T follicular helper cell (primary cell): Measurements from ENCODE around the gene HBQ1.
"Not testable (repeated sequence)": the region's sequence is repeated elsewhere in the genome, so short reads cannot be mapped to it uniquely, and the experiment has no call there.

Source experiments
- DNase-seq: peaks from one replicate; pipeline ENCODE4 v3.0.0-alpha.2; 2020; ENCODE audit warnings: low read depth

The HBQ1 gene

DNA sequence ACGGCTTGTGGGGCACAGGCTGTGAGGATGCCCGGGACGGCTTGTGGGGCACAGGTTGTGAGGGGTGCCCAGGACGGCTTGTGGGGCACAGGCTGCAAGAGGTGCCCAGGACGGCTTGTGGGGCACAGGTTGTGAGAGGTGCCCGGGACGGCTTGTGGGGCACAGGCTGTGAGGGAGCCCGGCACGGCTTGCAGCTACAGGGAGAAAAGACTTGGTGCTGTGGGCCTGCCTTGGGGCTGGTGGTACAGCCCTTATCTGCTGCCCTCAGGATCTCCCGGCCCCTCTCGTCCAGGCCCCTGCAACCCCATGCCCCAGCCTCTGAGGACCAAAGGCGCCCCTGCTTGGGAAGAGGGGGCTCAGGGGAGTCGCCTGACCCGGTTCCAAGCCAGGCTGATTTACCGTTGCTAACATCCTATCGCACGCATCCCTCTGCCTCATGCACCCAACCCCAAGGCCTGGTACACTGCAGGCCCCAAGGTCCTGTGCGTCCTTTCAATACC is 19.5 kb upstream of the HBQ1 start:
- no peak for DNase-seq

DNA sequence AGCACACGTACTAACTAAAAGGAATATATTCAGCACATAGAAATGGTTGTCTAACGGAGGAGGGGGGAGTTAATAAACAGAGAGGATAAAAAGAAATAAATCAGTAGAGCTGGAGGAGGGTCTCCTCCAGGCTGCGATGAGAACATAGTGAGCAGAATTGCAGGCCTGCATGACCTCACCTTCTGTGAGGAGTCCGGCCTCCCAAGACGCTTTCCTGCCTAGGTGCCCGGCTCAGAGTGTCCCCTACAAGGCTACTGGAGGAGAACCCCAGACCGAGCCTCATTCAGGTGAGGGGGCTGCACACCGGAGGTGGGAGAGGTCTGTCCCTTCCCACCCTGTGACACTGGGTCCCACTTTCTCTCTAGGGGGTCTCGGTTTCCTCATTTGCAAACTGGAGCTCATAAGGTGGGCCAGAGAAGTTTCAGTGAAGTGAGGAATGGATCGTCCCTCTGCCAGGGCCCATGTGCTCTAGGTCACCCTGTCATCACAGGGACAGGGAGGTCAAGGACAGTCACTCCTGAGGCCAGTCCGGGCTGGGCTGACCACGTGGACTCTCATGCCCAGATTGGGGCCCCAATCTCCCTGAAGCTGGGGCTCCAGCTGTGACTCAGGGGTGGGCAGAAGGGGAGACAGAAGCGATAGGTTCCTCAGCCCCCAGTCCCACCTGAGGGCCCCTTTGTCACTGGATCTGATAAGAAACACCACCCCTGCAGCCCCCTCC is 17.8 kb upstream of the HBQ1 start:
- no peak for DNase-seq

DNA sequence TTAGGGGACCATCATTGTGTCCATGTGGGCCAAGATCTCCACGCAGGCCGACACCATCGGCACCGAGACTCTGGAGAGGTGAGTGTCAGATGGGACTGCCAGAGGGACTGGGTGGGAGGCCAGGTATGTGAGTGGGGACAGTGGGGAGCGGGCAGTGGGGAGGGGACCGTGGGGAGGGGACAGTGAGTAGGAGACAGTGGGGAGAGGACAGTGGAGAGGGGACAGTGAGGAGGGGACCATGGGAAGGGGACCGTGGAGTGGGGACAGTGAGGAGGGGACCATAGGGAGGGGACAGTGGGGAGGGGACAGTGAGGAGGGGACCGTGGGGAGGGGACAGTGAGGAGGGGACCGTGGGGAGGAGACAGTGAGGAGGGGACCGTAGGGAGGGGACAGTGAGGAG is 17.1 kb upstream of the HBQ1 start:
- DNase-seq = not testable (repeated sequence)

DNA sequence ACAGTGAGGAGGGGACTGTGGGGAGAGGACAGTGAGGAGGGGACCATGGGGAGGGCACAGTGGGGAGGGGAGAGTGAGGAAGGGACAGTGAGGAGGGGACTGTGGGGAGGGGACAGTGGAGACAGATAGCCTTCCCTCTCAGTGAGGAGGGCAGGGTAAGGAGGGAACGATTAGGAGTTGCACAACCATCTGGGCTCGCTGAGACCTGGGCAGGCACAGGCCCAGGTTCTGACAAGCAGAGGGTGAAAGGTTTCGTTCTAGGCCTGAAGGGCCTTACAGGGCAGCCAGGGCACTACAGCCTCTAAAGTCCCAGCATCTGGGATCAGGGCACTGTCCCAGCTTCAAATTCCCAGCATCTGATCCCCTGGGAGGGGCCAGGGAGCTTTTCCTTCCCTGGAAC is 16.6 kb upstream of the HBQ1 start:
- not testable (repeated sequence) for DNase-seq

DNA sequence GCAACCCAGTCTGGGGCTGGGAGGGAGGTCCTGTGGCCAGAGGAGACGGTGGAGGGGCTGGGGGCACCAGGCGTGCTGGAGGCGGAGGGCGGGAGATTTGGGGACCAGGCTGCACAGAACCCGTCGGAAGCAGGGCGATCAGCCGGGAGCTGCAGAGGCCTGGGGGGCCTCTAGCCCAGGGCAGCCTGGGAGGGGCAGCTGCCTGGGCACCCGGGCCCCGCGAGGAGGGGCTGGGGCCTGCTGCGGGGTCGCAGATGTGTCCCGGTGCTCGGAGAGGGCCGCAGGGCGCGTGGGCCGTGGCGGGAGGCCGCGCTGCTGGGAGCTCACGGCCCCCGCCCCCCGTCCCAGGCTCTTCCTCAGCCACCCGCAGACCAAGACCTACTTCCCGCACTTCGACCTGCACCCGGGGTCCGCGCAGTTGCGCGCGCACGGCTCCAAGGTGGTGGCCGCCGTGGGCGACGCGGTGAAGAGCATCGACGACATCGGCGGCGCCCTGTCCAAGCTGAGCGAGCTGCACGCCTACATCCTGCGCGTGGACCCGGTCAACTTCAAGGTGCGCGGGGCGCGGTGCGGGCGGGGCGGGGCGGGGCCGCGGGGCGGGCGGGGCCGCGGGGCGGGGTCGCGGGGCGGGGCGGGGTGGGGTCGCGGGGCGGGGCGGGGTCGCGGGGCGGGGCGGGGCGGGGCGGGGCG is 16.0 kb upstream of the HBQ1 start:
- not testable (repeated sequence) for DNase-seq

DNA sequence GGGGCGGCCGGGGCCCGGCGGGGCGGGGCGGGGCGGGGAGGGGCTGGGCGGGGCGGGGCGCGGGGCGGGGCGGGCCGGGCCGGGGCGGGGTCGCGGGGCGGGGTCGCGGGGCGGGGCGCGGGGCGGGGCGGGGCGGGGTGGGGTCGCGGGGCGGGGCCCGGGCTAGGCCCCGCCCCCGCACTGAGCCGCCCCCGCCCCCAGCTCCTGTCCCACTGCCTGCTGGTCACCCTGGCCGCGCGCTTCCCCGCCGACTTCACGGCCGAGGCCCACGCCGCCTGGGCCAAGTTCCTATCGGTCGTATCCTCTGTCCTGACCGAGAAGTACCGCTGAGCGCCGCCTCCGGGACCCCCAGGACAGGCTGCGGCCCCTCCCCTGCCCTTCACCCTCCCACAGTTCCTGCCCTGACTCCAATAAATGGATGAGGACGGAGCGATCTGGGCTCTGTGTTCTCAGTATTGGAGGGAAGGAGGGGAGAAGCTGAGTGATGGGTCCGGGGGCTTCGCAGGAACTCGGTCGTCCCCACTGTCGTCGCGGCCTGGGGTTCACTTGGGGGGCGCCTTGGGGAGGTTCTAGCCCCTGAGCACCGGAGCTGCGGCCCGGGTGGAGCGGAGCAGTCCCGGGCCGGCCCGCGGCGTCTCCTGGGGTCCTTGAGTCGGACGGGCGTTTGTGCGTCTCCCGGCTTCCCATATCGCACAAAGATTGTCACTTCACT is 15.3 kb upstream of the HBQ1 start:
- DNase-seq = no peak

DNA sequence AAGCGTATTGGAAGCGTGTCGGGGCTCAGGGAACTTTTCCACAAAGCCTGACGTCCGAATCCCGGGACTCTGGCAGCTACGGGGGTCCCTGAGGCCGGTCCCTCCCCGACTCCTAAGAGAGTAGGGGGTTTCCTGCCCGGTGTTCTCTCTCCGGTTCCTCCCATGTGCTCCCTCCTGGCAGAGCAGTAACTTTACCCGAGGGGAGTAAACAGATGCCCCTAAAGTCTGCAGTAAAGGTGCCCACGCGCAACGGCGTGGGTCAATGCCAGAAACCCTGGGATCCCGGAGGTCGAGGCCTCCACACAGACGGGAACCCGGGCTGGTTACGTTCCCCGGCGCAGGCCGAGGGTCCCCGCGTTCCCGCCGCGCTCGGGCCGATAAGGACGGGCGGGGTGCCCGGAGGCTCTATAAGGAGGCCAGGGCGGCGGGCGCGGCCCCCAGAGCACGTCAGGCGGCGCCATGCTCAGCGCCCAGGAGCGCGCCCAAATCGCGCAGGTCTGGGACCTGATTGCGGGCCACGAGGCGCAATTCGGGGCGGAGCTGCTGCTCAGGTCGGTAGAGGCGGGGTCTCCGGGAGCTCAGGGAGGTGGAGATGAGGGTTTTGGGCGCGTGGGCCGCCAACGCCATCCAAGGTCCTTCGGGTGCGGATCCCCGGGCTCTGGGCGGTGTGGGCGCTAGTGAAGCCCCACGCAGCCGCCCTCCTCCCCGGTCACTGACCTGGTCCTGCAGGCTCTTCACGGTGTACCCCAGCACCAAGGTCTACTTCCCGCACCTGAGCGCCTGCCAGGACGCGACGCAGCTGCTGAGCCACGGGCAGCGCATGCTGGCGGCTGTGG is 14.5 kb upstream of the HBQ1 start, which contains the start of gene HBM:
TSS of gene HBM (plus strand) at position 440 of the 836 bp plus-strand sequence. CDS start at position 460, 20 bp downstream.
- DNase-seq = no peak

DNA sequence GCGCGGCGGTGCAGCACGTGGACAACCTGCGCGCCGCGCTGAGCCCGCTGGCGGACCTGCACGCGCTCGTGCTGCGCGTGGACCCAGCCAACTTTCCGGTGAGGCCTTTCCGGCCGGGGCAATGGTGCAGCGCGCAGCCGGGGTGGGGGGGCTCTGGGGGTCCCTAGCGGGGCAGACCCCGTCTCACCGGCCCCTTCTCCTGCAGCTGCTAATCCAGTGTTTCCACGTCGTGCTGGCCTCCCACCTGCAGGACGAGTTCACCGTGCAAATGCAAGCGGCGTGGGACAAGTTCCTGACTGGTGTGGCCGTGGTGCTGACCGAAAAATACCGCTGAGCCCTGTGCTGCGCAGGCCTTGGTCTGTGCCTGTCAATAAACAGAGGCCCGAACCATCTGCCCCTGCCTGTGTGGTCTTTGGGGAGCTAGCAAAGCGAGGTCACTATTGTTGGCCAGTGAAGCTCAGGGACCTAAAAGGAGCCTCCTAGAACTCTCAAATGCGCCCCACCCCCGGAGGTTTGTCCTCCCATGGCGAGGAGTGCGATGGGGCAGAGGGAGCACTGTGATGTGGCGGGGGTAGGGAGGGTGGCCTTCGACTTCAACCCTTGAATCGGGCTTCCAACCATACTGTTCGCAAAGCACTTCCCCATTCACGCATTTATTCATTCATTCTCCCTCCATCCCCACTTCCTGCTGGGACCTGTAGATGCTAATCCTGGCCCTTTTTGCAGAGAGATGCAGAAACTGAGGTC is 13.7 kb upstream of the HBQ1 start:
- DNase-seq = no peak

DNA sequence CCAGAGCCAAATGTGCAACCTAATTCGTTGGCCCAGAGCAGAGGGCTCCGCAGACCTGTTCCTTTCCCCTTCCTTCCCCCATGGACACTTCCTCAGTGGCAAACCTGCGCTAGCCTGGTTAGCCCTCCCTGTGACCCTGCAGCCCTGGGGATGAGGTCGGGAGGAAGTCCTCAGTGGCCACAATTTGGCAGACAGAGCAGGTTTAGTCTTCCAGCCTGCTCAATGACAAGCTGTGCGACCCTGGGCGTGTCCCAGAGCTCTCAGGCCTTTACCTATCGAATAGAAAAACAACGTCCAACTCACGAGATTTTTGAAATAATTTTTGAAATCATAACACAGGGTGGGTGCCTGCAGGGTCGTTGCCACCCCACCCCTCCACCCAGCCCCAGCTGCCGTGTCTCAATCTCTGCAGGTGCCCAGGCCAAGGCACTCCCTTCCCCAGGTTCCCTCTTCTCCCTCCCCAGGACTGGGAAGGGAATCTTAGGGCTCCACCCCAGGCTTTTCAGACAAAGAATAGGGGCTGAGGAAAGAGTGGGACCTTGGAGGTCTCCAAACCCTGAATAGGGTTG is 13.1 kb upstream of the HBQ1 start:
- DNase-seq = no peak

DNA sequence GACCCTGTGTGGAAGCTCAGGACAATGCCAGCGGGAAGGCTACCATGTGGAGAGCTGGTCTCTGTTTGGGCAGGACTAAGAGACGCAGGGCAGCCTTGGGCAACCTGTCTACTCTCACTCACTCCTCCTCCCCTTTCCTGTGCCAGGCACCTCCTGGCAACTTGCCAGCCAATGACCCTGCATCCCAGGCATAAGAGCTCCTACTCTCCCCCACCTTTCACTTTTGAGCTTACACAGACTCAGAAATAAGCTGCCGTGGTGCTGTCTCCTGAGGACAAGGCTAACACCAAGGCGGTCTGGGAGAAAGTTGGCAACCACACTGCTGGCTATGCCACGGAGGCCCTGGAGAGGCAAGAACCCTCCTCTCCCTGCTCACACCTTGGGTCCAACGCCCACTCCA is 11.8 kb upstream of the HBQ1 start:
- DNase-seq = no peak

DNA sequence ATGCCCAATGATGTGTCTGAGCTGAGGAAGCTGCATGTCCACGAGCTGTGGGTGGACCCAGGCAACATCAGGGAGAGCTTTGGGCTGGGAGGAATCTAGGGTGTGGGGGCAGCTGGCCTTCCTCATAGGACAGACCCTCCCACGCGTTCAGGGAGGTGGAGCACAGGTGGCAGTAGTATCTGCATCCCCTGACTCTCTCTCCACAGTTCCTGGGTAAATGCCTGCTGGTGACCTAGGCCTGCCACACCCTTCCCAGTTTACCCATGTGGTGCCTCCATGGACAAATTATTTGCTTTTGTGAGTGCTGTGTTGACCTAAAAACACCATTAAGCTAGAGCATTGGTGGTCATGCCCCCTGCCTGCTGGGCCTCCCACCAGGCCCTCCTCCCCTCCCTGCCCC is 11.2 kb upstream of the HBQ1 start:
- DNase-seq = no peak

DNA sequence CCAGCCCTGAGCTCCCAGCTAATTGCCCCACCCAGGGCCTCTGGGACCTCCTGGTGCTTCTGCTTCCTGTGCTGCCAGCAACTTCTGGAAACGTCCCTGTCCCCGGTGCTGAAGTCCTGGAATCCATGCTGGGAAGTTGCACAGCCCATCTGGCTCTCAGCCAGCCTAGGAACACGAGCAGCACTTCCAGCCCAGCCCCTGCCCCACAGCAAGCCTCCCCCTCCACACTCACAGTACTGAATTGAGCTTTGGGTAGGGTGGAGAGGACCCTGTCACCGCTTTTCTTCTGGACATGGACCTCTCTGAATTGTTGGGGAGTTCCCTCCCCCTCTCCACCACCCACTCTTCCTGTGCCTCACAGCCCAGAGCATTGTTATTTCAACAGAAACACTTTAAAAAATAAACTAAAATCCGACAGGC is 10.2 kb upstream of the HBQ1 start:
- DNase-seq = not testable (repeated sequence)

DNA sequence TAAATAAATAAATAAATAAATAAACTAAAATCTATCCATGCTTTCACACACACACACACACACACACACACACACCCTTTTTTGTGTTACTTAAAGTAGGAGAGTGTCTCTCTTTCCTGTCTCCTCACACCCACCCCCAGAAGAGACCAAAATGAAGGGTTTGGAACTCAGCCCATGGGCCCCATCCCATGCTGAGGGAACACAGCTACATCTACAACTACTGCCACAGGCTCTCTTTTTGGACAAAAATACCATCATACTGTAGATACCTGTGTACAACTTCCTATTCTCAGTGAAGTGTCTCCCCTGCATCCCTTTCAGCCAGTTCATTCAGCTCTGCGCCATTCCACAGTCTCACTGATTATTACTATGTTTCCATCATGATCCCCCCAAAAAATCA is 9.5 kb upstream of the HBQ1 start:
- DNase-seq = no peak

DNA sequence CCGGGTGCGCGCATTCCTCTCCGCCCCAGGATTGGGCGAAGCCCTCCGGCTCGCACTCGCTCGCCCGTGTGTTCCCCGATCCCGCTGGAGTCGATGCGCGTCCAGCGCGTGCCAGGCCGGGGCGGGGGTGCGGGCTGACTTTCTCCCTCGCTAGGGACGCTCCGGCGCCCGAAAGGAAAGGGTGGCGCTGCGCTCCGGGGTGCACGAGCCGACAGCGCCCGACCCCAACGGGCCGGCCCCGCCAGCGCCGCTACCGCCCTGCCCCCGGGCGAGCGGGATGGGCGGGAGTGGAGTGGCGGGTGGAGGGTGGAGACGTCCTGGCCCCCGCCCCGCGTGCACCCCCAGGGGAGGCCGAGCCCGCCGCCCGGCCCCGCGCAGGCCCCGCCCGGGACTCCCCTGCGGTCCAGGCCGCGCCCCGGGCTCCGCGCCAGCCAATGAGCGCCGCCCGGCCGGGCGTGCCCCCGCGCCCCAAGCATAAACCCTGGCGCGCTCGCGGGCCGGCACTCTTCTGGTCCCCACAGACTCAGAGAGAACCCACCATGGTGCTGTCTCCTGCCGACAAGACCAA is 7.8 kb upstream of the HBQ1 start, which contains the start of gene HBA2:
TSS of gene HBA2 (plus strand) at position 503 of the 568 bp plus-strand sequence. CDS start at position 540, 37 bp downstream.
- DNase-seq = not testable (repeated sequence)

DNA sequence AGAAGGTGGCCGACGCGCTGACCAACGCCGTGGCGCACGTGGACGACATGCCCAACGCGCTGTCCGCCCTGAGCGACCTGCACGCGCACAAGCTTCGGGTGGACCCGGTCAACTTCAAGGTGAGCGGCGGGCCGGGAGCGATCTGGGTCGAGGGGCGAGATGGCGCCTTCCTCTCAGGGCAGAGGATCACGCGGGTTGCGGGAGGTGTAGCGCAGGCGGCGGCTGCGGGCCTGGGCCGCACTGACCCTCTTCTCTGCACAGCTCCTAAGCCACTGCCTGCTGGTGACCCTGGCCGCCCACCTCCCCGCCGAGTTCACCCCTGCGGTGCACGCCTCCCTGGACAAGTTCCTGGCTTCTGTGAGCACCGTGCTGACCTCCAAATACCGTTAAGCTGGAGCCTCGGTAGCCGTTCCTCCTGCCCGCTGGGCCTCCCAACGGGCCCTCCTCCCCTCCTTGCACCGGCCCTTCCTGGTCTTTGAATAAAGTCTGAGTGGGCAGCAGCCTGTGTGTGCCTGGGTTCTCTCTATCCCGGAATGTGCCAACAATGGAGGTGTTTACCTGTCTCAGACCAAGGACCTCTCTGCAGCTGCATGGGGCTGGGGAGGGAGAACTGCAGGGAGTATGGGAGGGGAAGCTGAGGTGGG is 6.9 kb upstream of the HBQ1 start:
- DNase-seq = not testable (repeated sequence)

DNA sequence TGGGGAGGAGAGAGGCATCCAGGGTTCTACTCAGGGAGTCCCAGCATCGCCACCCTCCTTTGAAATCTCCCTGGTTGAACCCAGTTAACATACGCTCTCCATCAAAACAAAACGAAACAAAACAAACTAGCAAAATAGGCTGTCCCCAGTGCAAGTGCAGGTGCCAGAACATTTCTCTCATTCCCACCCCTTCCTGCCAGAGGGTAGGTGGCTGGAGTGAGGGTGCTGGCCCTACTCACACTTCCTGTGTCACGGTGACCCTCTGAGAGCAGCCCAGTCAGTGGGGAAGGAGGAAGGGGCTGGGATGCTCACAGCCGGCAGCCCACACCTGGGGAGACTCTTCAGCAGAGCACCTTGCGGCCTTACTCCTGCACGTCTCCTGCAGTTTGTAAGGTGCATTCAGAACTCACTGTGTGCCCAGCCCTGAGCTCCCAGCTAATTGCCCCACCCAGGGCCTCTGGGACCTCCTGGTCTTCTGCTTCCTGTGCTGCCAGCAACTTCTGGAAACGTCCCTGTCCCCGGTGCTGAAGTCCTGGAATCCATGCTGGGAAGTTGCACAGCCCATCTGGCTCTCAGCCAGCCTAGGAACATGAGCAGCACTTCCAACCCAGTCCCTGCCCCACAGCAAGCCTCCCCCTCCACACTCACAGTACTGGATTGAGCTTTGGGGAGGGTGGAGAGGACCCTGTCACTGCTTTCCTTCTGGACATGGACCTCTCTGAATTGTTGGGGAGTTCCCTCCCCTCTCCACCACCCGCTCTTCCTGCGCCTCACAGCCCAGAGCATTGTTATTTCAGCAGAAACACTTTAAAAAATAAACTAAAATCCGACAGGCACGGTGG is 6.1 kb upstream of the HBQ1 start:
- not testable (repeated sequence) for DNase-seq

DNA sequence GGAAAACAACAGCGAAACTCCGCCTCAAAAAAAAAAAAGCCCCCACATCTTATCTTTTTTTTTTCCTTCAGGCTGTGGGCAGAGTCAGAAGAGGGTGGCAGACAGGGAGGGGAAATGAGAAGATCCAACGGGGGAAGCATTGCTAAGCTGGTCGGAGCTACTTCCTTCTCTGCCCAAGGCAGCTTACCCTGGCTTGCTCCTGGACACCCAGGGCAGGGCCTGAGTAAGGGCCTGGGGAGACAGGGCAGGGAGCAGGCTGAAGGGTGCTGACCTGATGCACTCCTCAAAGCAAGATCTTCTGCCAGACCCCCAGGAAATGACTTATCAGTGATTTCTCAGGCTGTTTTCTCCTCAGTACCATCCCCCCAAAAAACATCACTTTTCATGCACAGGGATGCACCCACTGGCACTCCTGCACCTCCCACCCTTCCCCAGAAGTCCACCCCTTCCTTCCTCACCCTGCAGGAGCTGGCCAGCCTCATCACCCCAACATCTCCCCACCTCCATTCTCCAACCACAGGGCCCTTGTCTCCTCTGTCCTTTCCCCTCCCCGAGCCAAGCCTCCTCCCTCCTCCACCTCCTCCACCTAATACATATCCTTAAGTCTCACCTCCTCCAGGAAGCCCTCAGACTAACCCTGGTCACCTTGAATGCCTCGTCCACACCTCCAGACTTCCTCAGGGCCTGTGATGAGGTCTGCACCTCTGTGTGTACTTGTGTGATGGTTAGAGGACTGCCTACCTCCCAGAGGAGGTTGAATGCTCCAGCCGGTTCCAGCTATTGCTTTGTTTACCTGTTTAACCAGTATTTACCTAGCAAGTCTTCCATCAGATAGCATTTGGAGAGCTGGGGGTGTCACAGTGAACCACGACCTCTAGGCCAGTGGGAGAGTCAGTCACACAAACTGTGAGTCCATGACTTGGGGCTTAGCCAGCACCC is 5.0 kb upstream of the HBQ1 start:
- DNase-seq = no peak

DNA sequence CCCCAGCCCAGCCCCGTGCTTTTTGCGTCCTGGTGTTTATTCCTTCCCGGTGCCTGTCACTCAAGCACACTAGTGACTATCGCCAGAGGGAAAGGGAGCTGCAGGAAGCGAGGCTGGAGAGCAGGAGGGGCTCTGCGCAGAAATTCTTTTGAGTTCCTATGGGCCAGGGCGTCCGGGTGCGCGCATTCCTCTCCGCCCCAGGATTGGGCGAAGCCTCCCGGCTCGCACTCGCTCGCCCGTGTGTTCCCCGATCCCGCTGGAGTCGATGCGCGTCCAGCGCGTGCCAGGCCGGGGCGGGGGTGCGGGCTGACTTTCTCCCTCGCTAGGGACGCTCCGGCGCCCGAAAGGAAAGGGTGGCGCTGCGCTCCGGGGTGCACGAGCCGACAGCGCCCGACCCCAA is 4.3 kb upstream of the HBQ1 start:
- not testable (repeated sequence) for DNase-seq
